Fibroblast of lung (primary cell): ENCODE measurements around the gene SLC43A3. TPM values are rescaled to one million over a fixed set of nuclear protein-coding genes. Genes with fewer than 3 reads are reported as not detected.

Source experiments
- DNase-seq, 2 donors: peaks; one replicate each; pipeline versions ENCODE4 v3.0.0 to v3.0.0-alpha.2; 2010; ENCODE audit warnings: low read depth in 2 of 2
- H2AFZ ChIP-seq: 2 replicates; pipeline ENCODE4 v1.5.1; 2012; ENCODE audit warnings: low read length, control low read depth, inconsistent platforms
- H3K27ac ChIP-seq: 2 replicates; pipeline ENCODE4 v1.5.1; 2011; ENCODE audit warnings: low read length, control low read depth; ENCODE audit not compliant: insufficient read depth
- H3K27me3 ChIP-seq: 2 replicates; pipeline ENCODE4 v1.5.1; 2011; ENCODE audit warnings: mild to moderate bottlenecking, low read length; ENCODE audit not compliant: control insufficient read depth, insufficient read depth
- H3K36me3 ChIP-seq: 2 replicates; pipeline ENCODE4 v1.5.1; 2011; ENCODE audit warnings: low read length; ENCODE audit not compliant: control insufficient read depth, insufficient read depth
- H3K4me1 ChIP-seq: 2 replicates; pipeline ENCODE4 v1.5.1; 2011; ENCODE audit warnings: low read length; ENCODE audit not compliant: control insufficient read depth, insufficient read depth; ENCODE audit errors: extremely low read depth
- H3K4me2 ChIP-seq: 2 replicates; pipeline ENCODE4 v1.5.1; 2011; ENCODE audit warnings: low read length, control low read depth; ENCODE audit not compliant: insufficient read depth; ENCODE audit errors: extremely low read depth
- H3K4me3 ChIP-seq, 4 experiments: fragments of 200-600 bp in 1 of 4; sonication (generic) in 1 of 4; replicated peaks in 1 of 4; 2 replicates each; pipeline ENCODE4 v1.5.1; 2011 to 2016; ENCODE audit warnings: low read length in 4 of 4, low read depth in 3 of 4, mild to moderate bottlenecking in 3 of 4, control low read depth in 2 of 4, inconsistent platforms in 1 of 4, mixed read lengths in 1 of 4; ENCODE audit not compliant: insufficient read depth in 1 of 4; ENCODE audit errors: control extremely low read depth in 1 of 4
- H3K79me2 ChIP-seq: 2 replicates; pipeline ENCODE4 v1.5.1; 2012; ENCODE audit warnings: mild to moderate bottlenecking, low read length, inconsistent platforms; ENCODE audit not compliant: control insufficient read depth, insufficient read depth
- H3K9ac ChIP-seq: 2 replicates; pipeline ENCODE4 v1.5.1; 2011; ENCODE audit warnings: mild to moderate bottlenecking, low read length, control low read depth; ENCODE audit not compliant: insufficient read depth
- H3K9me3 ChIP-seq: 2 replicates; pipeline ENCODE4 v1.5.1; 2012; ENCODE audit warnings: low read depth, low read length; ENCODE audit not compliant: control insufficient read depth, insufficient read depth
- H4K20me1 ChIP-seq: 2 replicates; pipeline ENCODE4 v1.5.1; 2011; ENCODE audit warnings: low read length; ENCODE audit not compliant: control insufficient read depth, insufficient read depth; ENCODE audit errors: extremely low read depth
- EZH2 ChIP-seq: IDR thresholded peaks from 2 replicates; pipeline ENCODE4 v1.5.1; 2012; ENCODE audit warnings: low read length, control low read depth, mild to moderate bottlenecking; ENCODE audit errors: missing control alignments
- polyA plus RNA-seq, 2 donors: library from polyadenylated mRNA; depleted of rRNA in 1 of 2; stranded (reverse) in 1 of 2; unstranded in 1 of 2; fragments of >200 nt; gene quantifications; 2 replicates each; pipeline ENCODE4 v1.2.1, GENCODE V29; 2011 to 2012; ENCODE audit warnings: missing spikeins in 1 of 2
- total RNA-seq: library from RNA; depleted of rRNA; stranded (reverse); fragments of >200 nt; gene quantifications from 2 replicates; pipeline ENCODE4 v1.2.1, GENCODE V29; 2014
- TF ChIP-seq, protein P1 (sequence below), 2 donors: IDR thresholded peaks in 1 of 2; conservative IDR thresholded peaks in 1 of 2; 1 replicate in 1 of 2; 2 replicates in 1 of 2; pipeline ENCODE4 v1.5.1; 2011 to 2012; ENCODE audit warnings: low read length in 2 of 2, control low read depth in 1 of 2, inconsistent platforms in 1 of 2, low read depth in 1 of 2, mild to moderate bottlenecking in 1 of 2

Gene SLC43A3
- total and polyA plus RNA-seq, 2 donors (not counting 1 experiment from before 2014, with no cell fraction given) = 34.8 to 41.5 TPM

DNA sequence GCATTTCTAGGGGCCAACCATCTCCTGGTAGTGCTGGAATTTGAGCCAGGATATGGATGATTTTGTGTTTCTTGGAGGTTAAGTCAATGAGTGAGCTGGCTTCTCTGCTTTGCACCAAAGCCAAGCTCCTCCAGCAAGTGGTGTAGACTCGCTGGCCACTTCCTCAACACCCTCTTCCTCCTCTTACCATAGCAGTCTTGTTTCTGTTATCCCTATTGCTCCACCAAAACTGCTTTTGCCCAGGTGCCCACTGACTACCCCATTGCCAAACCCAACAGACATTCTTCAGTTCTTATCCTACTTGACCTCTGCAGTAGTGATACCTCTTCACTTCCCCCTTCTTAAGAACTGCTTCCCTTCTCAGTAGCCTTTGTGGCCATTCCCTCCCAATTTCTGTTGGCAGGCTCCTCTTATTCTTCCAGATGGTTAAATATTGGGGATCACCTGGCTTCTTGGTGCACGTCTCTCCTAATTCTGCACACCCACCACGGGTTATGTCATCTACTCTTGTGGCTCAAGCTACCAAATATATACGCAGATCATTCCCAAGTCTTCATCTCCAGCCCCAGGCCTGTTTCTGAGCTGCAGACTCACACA is 29.4 kb downstream of the SLC43A3 start:
- Histone ChIP-seq H3K4me2 (no peak overlapping the region), H3K9ac (no peak overlapping the region), H3K27ac (no peak overlapping the region), H3K9me3 (no peaks in the 10 kb centered on the region), H3K4me3 (no peak overlapping the region), H4K20me1 (no peaks in the 10 kb centered on the region), H3K27me3 (peaks cover 7% of the 10 kb centered on the region), H3K36me3 (no peaks in the 10 kb centered on the region), H3K4me1 (no peaks in the 10 kb centered on the region), H3K79me2 (no peaks in the 10 kb centered on the region), H2AFZ (no peak overlapping the region)
- TF ChIP-seq, protein P1, sequence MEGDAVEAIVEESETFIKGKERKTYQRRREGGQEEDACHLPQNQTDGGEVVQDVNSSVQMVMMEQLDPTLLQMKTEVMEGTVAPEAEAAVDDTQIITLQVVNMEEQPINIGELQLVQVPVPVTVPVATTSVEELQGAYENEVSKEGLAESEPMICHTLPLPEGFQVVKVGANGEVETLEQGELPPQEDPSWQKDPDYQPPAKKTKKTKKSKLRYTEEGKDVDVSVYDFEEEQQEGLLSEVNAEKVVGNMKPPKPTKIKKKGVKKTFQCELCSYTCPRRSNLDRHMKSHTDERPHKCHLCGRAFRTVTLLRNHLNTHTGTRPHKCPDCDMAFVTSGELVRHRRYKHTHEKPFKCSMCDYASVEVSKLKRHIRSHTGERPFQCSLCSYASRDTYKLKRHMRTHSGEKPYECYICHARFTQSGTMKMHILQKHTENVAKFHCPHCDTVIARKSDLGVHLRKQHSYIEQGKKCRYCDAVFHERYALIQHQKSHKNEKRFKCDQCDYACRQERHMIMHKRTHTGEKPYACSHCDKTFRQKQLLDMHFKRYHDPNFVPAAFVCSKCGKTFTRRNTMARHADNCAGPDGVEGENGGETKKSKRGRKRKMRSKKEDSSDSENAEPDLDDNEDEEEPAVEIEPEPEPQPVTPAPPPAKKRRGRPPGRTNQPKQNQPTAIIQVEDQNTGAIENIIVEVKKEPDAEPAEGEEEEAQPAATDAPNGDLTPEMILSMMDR (conservative IDR thresholded peaks at IDR 0.05 in 1 of 2, IDR thresholded peaks at IDR 0.05 in 1 of 2; ENCODE audit: low read depth in 1 of 2, low read length in 2 of 2) = no peak
- no peak for TF ChIP-seq EZH2
- no peak for DNase-seq

DNA sequence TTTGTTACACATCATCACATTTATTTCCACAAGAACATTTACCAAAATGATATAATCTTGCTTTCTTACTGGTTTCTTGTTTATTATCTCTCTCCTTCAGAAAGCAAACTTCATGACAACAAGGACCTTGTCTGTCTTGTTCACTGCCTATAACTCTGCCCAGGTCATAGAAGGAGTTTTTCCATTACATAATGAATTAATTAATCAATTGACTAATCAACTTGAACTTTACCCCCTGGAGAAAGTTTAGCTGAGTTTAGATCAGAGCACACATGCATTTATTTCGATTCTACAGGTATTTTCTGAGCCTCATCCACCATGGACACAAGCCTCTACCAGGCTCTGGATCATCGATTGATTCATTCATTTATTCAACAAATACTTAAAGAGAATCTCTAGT is 30.2 kb downstream of the SLC43A3 start:
- Histone ChIP-seq H3K9ac (no peak overlapping the region), H3K27ac (no peak overlapping the region), H2AFZ (no peak overlapping the region), H3K9me3 (no peaks in the 10 kb centered on the region), H3K4me3 (no peak overlapping the region), H3K79me2 (no peaks in the 10 kb centered on the region), H3K4me2 (no peak overlapping the region), H3K27me3 (peaks cover 11% of the 10 kb centered on the region), H4K20me1 (no peaks in the 10 kb centered on the region), H3K4me1 (no peaks in the 10 kb centered on the region), H3K36me3 (no peaks in the 10 kb centered on the region)
- TF ChIP-seq, protein P1 (conservative IDR thresholded peaks at IDR 0.05 in 1 of 2, IDR thresholded peaks at IDR 0.05 in 1 of 2; ENCODE audit: low read depth in 1 of 2, low read length in 2 of 2) = no peak
- TF ChIP-seq EZH2 = no peak
- DNase-seq = no peak

DNA sequence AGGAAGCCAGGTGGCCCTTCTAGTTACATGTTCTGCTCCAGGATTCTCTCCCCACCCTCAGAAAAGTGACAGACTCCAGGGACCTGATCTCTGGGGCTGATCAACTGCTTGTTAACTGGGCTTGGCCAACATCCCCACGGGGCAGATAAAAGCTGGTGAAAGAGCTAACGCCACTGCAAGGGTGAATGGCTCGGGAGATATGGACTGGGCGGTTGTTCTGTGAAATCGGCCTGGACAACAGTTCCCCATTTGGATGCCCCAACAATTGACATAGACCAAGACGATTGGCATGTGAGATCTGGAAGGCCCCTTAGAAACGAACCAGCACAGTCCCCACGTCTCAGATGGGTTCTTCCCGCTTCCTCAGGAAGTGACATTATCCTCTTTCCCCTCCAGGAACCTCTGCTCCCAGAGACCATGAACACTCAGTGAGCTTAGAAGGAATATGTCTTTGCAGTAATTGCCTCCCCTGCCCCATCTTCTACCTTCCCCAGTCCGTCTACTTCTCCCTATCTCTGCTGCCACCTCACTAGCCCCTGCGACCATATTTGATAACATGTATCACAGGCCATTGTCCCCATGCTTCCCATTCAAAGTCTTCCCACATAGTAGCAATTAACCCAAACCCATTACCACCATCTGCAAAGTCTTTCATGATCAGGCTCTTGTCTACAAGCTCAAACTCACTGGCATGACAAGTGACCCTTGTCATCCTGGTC is 30.9 kb downstream of the SLC43A3 start:
- Histone ChIP-seq H3K4me3 (no peak overlapping the region), H3K79me2 (no peaks in the 10 kb centered on the region), H3K27me3 (peaks cover 14% of the 10 kb centered on the region), H3K27ac (no peak overlapping the region), H2AFZ (no peak overlapping the region), H3K36me3 (no peaks in the 10 kb centered on the region), H3K9me3 (no peaks in the 10 kb centered on the region), H3K4me2 (no peak overlapping the region), H4K20me1 (no peaks in the 10 kb centered on the region), H3K4me1 (no peaks in the 10 kb centered on the region), H3K9ac (no peak overlapping the region)
- TF ChIP-seq, protein P1 (conservative IDR thresholded peaks at IDR 0.05 in 1 of 2, IDR thresholded peaks at IDR 0.05 in 1 of 2; ENCODE audit: low read depth in 1 of 2, low read length in 2 of 2) = no peak
- no peak for TF ChIP-seq EZH2
- DNase-seq = no peak
